GM23248 (cell line): Measurements from ENCODE around the gene LSAMP. TPM values are rescaled to one million over a fixed set of nuclear protein-coding genes. Genes with fewer than 3 reads are reported as not detected.
"Not testable (repeated sequence)": the region's sequence is repeated elsewhere in the genome, so short reads cannot be mapped to it uniquely, and the experiment has no call there.

ENCODE experiments used
- DNase-seq: peaks from one replicate; pipeline ENCODE4 v3.0.0-alpha.2; 2015
- H2AFZ ChIP-seq: fragments of 200-600 bp; sonication (generic); 2 replicates; pipeline ENCODE4 v1.6.1; 2016; ENCODE audit warnings: antibody characterized with exemption
- H3F3A ChIP-seq: fragments of 200-600 bp; sonication (generic); 2 replicates; pipeline ENCODE4 v1.6.1; 2016; ENCODE audit warnings: mild to moderate bottlenecking, antibody characterized with exemption, mixed run types; ENCODE audit not compliant: insufficient read depth
- H3K27ac ChIP-seq: fragments of 200-600 bp; sonication (generic); 2 replicates; pipeline ENCODE4 v1.5.1; 2016; ENCODE audit warnings: mild to moderate bottlenecking
- H3K27me3 ChIP-seq: fragments of 200-600 bp; sonication (generic); replicated peaks from 2 replicates; pipeline ENCODE4 v1.6.1; 2016; ENCODE audit warnings: mild to moderate bottlenecking; ENCODE audit not compliant: insufficient read depth
- H3K36me3 ChIP-seq: fragments of 200-600 bp; sonication (generic); 2 replicates; pipeline ENCODE4 v1.6.1; 2016; ENCODE audit warnings: low read depth, mild to moderate bottlenecking
- H3K4me1 ChIP-seq: fragments of 200-600 bp; sonication (generic); 2 replicates; pipeline ENCODE4 v1.6.1; 2016; ENCODE audit warnings: mild to moderate bottlenecking; ENCODE audit not compliant: insufficient read depth
- H3K4me2 ChIP-seq: fragments of 200-600 bp; sonication (generic); one replicate; pipeline ENCODE4 v1.6.1; 2016; ENCODE audit warnings: mild to moderate bottlenecking; ENCODE audit not compliant: unreplicated experiment
- H3K4me3 ChIP-seq: fragments of 200-600 bp; sonication (generic); 2 replicates; pipeline ENCODE4 v1.5.1; 2016; ENCODE audit warnings: mild to moderate bottlenecking
- H3K79me2 ChIP-seq: fragments of 200-600 bp; sonication (generic); 2 replicates; pipeline ENCODE4 v1.6.1; 2016; ENCODE audit warnings: mild to moderate bottlenecking; ENCODE audit not compliant: insufficient read depth
- H3K9ac ChIP-seq: fragments of 200-600 bp; sonication (generic); 2 replicates; pipeline ENCODE4 v1.6.1; 2016; ENCODE audit warnings: mild to moderate bottlenecking
- H3K9me2 ChIP-seq: fragments of 200-600 bp; sonication (generic); 2 replicates; pipeline ENCODE4 v1.6.1; 2016; ENCODE audit warnings: mixed run types, mild to moderate bottlenecking, moderate library complexity; ENCODE audit not compliant: insufficient read depth
- H3K9me3 ChIP-seq: fragments of 200-600 bp; sonication (generic); one replicate; pipeline ENCODE4 v1.6.1; 2017; ENCODE audit warnings: low read depth
- H4K20me1 ChIP-seq: fragments of 200-600 bp; sonication (generic); 2 replicates; pipeline ENCODE4 v1.6.0; 2016; ENCODE audit not compliant: insufficient read depth
- EZH2 ChIP-seq: fragments of 200-600 bp; sonication (generic); IDR thresholded peaks from 2 replicates; pipeline ENCODE4 v1.6.1; 2018; ENCODE audit warnings: antibody characterized with exemption, mild to moderate bottlenecking; ENCODE audit not compliant: insufficient read depth, poor library complexity, severe bottlenecking
- EZH2phosphoT487 ChIP-seq: fragments of 200-600 bp; sonication (generic); IDR thresholded peaks from 2 replicates; pipeline ENCODE4 v1.6.1; 2018; ENCODE audit warnings: antibody characterized with exemption, moderate library complexity, mild to moderate bottlenecking, low read depth; ENCODE audit not compliant: insufficient read depth
- WGBS, 2 experiments: methylation state at CpG; one replicate each; pipeline ENCODE4 v1.1.6; 2015 to 2017; ENCODE audit warnings: low lambda C conversion rate in 2 of 2, low coverage in 1 of 2; ENCODE audit errors: missing lambda C conversion rate in 2 of 2; 5-methylcytosine and 5-hydroxymethylcytosine counted together
- in situ Hi-C: fragments of 300-500 bp; cut with MboI; formaldehyde crosslinking; loops from 2 replicates; pipeline ENCODE4 v1.15.0; 2020
- polyA plus RNA-seq: library from polyadenylated mRNA; unstranded; fragments of >200 nt; fragmentation: Nextera tagmentation; extraction: Ambion mirVana; gene quantifications from 2 replicates; pipeline ENCODE4 v1.2.1, GENCODE V29; 2016
- total RNA-seq: library from RNA; depleted of rRNA; stranded (reverse); fragments of >200 nt; shearing (Covaris generic); gene quantifications from 2 replicates; pipeline ENCODE4 v1.2.3, GENCODE V29; 2014

LSAMP gene
- total and polyA plus RNA-seq, 2 experiments from 2014 or later: 4.5 to 9.3 TPM

GRCh38 chr3:116077059-116077458, 368.2 kb downstream of the LSAMP start:
- Histone ChIP-seq H3F3A (no peaks in the 10 kb centered on the region), H3K9ac (no peak overlapping the region), H3K27me3 (no peaks in the 10 kb centered on the region), H3K9me2 (no peaks in the 10 kb centered on the region), H2AFZ (no peak overlapping the region), H3K27ac (no peak overlapping the region), H3K4me3 (no peak overlapping the region), H3K4me1 (no peaks in the 10 kb centered on the region), H3K9me3 (no peaks in the 10 kb centered on the region), H3K79me2 (no peaks in the 10 kb centered on the region), H3K4me2 (no peak overlapping the region), H3K36me3 (no peaks in the 10 kb centered on the region), H4K20me1 (no peaks in the 10 kb centered on the region)
- TF ChIP-seq EZH2phosphoT487 (no peak), EZH2 (no peak)
- in situ Hi-C loops: no loop called here
- 90 to 100% methylated on average over 1 of the region's 1 CpG for WGBS, 2 experiments
- no peak for DNase-seq

GRCh38 chr3:116070516-116071278, 374.6 kb downstream of the LSAMP start:
- in situ Hi-C loops, H3K79me2 ChIP-seq: not testable (repeated sequence)

GRCh38 chr3:116070061-116070460, 375.2 kb downstream of the LSAMP start:
- DNase-seq: no peak
- 50% methylated on average over 2 of the region's 2 CpGs for WGBS, 2 experiments
- no peaks in the 10 kb centered on the region for H3K9me2 ChIP-seq
- no peaks in the 10 kb centered on the region for H4K20me1 ChIP-seq
- in situ Hi-C loops: no loop called here
- H3K36me3 ChIP-seq: no peaks in the 10 kb centered on the region
- H3K9ac ChIP-seq: no peak overlapping the region
- H3K9me3 ChIP-seq: no peaks in the 10 kb centered on the region
- H2AFZ ChIP-seq: no peak overlapping the region
- no peaks in the 10 kb centered on the region for H3K27me3 ChIP-seq
- H3F3A ChIP-seq: no peaks in the 10 kb centered on the region
- no peaks in the 10 kb centered on the region for H3K4me1 ChIP-seq
- no peak overlapping the region for H3K4me2 ChIP-seq
- no peaks in the 10 kb centered on the region for H3K79me2 ChIP-seq
- H3K27ac ChIP-seq: no peak overlapping the region
- no peak overlapping the region for H3K4me3 ChIP-seq
- no peak for TF ChIP-seq EZH2phosphoT487
- TF ChIP-seq EZH2: no peak

More at GRCh38 chr3:116070516-116071278, 374.6 kb downstream of the LSAMP start:
- not testable (repeated sequence) for H3K4me1 ChIP-seq, H3K27me3 ChIP-seq, H3K9me2 ChIP-seq, H3F3A ChIP-seq, H3K4me3 ChIP-seq, H3K36me3 ChIP-seq, H3K27ac ChIP-seq, H3K9ac ChIP-seq, H3K9me3 ChIP-seq, H2AFZ ChIP-seq, DNase-seq, H3K4me2 ChIP-seq, H4K20me1 ChIP-seq
- 92 to 94% methylated on average over 8 of the region's 8 CpGs for WGBS, 2 experiments

- Histone ChIP-seq H3F3A (no peaks in the 10 kb centered on the region), H2AFZ (no peak overlapping the region), H3K4me1 (no peaks in the 10 kb centered on the region), H3K9ac (no peak overlapping the region), H3K9me3 (no peaks in the 10 kb centered on the region), H3K9me2 (no peaks in the 10 kb centered on the region), H3K4me3 (no peak overlapping the region), H3K27me3 (no peaks in the 10 kb centered on the region), H3K4me2 (no peak overlapping the region), H3K36me3 (no peaks in the 10 kb centered on the region), H3K27ac (no peak overlapping the region), H4K20me1 (no peaks in the 10 kb centered on the region), H3K79me2 (no peaks in the 10 kb centered on the region)
- in situ Hi-C loops: no loop called here
- WGBS, 2 experiments: 74 to 79% methylated on average over 4 of the region's 4 CpGs
- no peak for DNase-seq
- TF ChIP-seq EZH2phosphoT487 (no peak), EZH2 (no peak)
These were observed 376.3 kb downstream of the LSAMP start for GRCh38 chr3:116069024-116069423.

- H3K4me1 ChIP-seq: no peaks in the 10 kb centered on the region
- H3K4me2 ChIP-seq: no peak overlapping the region
- H3K9me2 ChIP-seq: no peaks in the 10 kb centered on the region
- in situ Hi-C loops: no loop called here
- TF ChIP-seq EZH2phosphoT487: no peak
- TF ChIP-seq EZH2: no peak
- no peak overlapping the region for H3K9ac ChIP-seq
- no peaks in the 10 kb centered on the region for H3K9me3 ChIP-seq
- no peaks in the 10 kb centered on the region for H3K36me3 ChIP-seq
- no peaks in the 10 kb centered on the region for H3F3A ChIP-seq
- WGBS, 2 experiments: 76 to 82% methylated on average over 4 of the region's 4 CpGs
- no peak overlapping the region for H2AFZ ChIP-seq
- no peaks in the 10 kb centered on the region for H4K20me1 ChIP-seq
- H3K79me2 ChIP-seq: no peaks in the 10 kb centered on the region
- no peak overlapping the region for H3K4me3 ChIP-seq
- no peak overlapping the region for H3K27ac ChIP-seq
- DNase-seq: no peak
- no peaks in the 10 kb centered on the region for H3K27me3 ChIP-seq
These were observed 378.0 kb downstream of the LSAMP start for GRCh38 chr3:116067326-116067725.
